GM19468 (cell line): Measurements from ENCODE around the gene NRF1.

Source experiments
- ATAC-seq: cut with Tn5 transposase; IDR thresholded peaks from one replicate; pipeline ENCODE4 v1.9.1; 2021; ENCODE audit warnings: mild to moderate bottlenecking, moderate library complexity, moderate number of reproducible peaks; ENCODE audit not compliant: unreplicated experiment; ENCODE audit errors: extremely low read depth

Gene NRF1

DNA sequence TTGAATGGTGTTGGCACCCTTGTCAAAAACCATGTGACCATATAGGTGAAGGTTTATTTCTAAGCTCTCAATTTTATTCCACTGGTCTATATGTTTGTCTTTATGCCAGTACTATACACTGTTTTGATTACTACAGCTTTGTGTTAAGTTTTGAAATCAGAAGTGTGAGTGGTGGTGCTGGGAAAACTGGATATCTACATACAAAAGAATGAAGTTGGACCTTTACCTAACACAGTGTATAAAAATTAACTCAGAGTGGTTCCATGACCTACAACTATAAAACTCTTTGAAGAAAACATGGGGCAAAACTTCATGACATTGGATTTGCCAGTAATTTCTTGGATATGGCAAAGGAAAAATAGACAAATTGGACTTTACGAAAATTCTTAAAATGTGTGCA lies 112.2 kb downstream of the NRF1 start:
- ATAC-seq = no peak

DNA sequence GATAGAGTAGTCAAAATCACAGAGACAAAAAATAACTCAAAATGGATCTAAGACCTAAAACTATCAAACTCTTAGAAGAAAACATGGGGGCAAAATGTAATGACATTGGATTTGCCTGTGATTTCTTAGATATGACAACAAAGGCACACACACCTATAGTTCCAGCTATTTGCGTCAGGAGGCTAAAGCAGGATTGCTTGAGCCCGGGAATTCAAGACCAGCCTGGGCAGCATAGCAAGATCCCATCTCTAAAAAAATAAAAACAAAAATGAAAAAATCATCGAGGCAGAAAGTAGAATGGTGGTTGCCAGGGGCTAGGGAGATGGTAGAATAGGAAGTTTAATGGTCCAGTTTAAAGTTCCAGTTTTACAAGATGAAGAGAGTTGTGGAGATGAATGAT lies 113.3 kb downstream of the NRF1 start:
- no peak for ATAC-seq

DNA sequence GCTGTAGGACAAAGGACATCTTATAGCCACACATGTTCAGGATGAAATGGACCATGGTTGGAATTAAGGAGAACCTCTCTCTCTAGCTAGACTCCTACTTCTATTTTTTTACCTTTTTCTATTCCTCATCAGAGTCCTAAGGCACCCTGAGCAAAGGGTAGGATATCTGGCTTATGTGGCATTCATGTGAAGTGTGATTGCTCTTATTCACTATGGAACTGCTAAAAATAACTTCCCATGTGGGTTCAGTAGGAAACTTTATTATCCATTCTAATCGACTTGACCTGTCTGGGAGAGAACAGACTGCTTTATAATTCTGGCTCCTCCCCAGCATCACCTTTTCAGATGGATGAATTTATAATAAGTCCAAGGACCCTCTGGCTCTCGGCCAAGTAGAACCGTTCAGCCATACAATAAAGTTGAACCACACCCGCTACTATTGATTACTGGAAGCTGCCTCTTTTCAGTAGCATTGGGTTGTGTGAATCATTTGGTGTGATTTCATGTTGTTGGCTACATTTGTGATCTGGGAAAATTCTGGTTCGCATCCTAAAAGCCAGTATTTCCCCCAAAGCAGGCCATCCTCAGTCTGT lies 117.5 kb downstream of the NRF1 start:
- no peak for ATAC-seq

DNA sequence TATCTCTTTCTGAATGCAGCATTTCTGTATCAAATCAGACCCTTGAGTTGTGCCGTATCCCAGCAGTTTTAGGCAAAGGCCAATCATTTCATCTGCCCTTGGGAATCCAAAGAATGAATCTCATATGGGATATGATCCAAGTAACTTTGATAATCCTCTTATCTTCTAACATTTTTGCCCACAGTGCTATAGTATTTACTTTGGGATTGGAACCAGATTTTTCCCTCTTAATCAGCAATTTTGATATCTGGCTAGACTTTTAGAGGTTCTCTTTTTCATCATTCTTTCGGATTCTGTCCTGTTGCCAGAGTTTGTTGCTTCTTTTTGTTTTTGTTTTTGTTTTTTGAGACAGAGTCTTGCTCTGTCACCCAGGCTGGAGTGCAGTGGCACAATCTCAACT lies 118.0 kb downstream of the NRF1 start:
- ATAC-seq = no peak

DNA sequence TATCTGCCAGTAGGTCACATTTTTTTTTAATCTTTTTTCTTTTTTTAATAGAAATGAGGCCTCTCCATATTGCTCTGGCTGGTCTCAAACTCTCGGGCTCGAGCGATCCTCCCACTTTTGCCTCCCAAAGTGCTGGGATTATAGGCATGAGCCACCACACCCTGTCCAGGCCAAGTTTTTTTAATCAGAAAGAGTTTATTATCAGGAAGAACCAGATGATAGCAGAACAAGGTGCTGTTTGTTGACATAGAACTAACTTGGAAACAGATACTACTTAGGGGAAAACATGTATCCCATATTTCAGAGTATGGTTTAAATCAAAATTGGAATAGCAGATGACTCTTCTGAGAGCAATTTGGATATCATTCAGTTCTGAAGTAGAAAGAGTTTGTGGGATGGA lies 118.6 kb downstream of the NRF1 start:
- ATAC-seq = no peak

DNA sequence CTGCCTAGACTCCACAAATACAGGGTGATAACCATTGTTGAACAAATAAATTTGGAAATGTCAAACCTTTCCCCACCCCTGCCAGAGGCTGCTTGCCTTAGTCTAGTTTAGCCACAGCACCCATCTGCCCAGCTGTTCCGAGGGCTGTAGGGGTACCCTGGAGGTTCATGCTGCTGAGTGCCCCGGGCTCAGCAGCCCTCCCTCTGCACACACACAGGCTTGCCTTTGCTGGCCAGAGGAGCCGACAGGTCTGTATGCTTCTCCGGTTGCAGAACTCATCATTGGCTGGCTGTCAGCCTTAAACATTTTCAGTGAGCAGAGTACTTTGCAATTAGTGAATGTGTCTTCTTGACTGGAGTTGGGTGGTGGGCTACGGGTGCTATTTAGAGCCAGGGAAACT lies 122.9 kb downstream of the NRF1 start:
- no peak for ATAC-seq

DNA sequence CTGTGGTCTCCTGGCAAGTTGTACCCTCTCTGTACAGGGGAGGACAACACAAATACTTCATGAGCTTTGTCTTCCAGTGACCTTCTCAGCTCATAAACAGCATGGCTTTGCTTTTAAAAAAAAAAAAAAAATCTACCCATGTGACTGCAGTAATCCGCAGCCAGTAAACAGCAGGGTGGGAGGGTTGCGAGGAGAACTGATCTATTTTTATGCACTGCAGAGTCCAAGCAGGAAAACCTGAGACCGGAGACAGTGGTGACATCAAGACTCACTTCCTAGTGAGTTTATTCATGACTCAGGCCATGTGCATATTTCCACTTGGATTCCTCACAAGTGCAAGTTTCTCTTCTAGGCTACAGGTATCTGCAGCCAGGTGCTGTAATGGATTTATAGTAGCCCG lies 127.9 kb downstream of the NRF1 start:
- no peak for ATAC-seq

DNA sequence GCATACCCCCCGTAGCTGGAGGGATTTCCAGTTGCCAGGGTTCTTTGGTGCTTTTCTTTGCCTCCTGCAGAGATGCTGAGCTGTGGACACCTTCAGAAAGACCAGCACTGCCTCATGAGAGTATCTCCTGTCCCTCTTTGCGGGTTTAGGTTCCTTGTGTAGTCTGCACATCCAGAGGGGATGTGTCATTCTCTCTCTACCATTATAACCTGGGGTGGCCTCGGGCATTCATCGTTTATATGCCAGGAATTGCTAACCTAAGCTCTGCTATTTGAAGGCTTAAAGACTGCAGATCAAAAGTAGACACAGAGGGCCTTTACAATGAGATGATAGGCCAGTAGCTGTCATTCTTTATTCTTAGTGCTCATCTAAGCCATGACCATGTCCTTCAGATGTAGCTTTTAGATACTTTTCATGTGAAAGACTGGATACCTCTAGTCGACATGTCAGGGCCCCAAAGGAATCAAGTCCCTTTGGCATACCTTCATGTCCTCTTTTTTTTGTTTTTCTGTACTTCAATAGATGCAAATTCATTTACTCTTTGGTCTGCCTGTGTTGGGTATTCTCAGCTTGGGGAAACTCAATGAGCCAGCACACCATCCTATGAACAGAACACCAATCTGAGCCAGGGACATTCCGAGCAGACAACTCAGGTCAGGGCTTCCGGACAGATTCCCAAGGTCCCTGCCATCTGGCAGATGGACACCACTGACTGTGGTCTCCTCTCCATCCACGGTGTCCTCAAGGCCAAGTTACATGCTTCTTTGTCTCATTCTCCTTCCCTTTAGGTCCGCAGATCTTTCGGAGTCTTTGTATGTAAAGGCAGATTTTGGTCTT lies 129.3 kb downstream of the NRF1 start:
- ATAC-seq = no peak

DNA sequence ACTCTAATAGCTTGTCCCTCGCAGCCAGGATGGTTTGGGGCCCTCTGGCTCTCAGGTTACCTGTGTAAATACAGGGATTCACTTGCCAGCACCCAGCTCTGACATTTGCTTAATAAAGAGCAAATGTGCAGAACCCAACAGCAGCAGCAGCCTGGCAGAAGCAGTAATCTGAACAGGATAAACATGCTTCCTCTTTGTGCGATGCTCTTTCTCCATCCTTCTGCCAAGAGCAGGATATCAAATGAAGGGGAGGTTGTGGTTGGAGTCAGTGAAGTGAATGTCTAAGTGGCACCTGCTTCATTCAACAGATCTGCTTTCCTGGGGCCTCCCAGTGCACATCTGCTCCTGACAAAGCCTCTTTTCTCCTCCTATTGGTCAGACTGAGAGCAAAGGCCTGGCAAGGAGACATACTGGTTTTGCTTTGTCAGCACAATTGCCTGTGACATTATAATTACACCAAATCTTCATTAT lies 130.3 kb downstream of the NRF1 start:
- no peak for ATAC-seq

DNA sequence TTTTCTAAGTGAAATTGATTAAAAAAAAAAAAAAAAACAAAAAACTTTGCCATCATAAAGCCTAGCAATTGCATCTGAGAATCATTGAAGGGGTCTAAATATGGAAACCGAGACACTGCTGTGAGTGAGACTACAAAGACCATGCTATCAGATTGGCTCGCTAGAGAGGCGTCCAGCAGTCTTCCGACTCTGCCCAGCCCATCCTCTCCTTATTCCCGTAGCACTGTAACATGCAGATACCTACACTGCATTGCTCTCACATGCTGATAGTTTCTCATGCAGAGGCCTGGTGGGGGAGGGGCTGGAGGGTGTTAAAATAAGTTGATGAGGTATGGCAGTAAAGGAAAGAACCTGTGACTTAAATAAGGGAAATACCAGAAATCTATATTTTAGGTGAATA lies 130.7 kb downstream of the NRF1 start:
- ATAC-seq = no peak

DNA sequence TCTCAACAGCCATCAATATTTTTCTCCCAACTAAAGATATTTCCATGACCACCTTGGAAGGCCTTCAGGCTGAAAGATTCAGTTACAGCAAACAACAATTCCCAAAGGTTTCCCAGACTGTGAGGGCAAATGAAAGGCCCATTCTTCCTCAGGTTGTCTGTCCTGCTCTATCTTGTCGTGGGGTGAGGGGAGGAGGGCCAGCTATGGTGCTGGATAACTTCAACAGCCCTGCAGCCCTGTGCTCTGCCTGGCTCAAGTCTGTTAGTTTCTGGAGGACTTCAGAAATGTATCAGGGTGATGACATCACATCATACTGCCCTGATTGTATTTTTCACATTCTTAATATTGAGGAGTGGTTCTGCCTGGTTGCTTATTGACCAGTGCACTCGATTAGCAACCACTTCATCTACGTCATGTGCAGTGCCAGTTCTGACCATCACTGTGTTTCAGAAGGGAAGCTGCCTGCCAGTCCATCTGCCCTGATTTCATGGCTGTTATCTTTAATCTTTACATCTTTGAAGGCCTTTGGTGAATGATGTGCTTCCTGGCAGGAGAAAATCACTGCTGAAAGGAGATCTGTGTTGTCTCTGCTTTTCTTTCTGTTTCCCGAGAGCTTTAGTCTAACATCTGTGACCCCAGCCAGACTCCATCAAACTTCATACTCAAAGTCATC lies 135.5 kb downstream of the NRF1 start:
- ATAC-seq = no peak

DNA sequence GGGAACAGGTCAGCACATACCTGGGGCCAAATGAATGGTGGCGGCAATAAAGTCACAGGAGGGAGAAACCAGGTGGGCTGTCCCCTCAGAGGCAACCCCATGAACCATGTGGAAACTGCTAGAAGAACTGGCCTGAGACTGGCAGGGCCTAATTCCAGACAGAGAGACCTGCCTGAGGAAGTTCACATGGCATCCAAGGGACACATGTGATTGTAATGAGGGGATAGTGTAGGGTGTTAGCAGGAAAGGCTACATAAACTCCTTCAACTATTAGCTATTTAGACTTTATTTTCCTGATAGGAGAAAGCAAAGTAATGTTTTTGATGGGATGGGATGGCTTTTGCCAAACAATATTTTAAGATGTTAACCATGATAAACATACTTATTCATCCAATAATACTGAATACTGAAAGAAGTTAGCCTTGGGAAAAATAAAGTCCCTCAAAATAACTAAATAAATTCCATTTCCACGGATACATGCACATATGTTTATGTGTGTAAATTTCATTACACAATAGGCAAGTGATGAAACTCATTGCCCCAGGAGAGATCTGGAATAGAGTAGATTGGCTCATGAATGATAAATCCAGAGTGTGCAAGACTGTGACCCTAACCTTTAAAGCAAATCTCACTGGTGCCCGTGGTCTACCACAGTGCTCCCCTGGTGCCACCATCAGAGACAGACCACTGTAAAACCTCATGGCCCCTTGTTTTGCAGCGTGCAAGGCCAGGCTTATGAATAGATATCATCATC lies 137.0 kb downstream of the NRF1 start:
- ATAC-seq = no peak

DNA sequence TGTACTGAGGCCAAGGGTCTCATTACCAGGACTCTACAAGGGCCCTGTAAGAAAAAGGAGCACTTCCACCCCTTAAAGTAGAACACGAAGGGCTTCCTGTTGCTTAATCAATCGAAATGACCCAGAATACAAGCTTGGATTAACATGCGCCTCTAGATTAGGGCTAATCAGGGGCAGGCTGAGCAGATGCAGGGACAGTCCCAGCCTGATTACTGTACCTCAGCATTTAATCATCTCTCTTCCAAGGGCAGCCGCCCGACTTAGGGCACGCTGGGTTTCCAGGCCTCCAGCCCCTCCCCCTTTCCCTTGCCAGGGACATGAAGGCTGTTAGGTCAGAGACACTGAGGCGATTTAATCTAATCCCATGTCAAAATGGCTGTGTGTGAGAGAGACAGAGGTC lies 138.6 kb downstream of the NRF1 start:
- ATAC-seq = no peak

DNA sequence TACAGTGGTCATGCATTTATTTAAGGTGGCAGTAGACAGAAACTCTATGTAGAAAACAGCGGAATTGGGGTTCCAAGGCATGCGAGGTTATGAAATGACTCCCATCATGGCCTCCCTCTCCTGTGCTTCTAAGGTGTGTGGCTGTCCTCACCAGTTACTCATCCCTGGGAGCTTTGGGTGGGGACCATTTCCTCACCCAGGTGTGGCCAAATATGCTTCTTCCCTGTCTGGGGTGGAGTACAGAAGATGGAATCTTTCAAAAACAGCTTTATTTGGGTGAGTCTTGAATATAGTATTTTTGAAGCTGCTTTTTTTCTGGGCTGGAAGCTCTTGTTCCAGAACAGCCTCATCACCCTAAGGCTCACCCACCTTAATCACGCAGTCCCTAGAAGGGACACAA lies 139.0 kb downstream of the NRF1 start:
- no peak for ATAC-seq

DNA sequence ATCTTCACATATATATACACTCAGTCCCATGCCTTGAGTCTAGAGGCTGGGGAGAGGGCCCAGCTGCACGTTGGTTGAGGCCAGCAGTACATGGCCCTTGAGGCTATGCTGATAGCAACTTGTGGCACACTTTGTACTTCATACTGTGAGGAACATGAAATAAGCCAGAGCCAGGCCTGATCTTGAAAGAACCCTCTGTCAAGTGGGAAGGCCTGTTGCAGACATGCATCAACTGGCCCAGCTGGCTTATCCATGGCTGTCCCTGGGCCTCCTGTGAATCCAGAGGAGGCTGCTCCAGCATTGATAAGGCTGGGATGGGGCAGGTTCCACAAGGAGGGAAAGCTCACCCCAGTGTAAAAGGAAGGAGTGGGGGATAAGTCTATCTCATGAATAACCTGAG lies 140.4 kb downstream of the NRF1 start:
- no peak for ATAC-seq

DNA sequence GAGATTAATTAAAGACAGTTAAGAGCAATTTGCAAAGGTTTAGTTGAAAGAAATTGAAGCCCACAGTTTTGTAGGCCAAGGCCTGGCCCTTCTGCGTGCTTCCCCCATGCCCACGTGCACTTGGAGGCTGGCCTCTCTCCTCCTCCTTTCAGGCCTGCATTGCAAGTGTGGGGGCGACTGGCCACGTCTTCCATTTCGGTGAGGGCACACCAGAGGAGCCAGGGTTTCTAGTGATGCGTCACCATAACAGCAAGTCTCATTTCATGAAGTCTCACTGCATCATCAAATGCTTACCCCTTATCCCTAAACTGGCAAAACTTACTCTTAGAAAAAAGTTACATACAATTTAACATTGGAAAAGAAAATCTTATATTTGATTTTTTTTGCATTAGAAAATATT lies 141.2 kb downstream of the NRF1 start:
- ATAC-seq = no peak

DNA sequence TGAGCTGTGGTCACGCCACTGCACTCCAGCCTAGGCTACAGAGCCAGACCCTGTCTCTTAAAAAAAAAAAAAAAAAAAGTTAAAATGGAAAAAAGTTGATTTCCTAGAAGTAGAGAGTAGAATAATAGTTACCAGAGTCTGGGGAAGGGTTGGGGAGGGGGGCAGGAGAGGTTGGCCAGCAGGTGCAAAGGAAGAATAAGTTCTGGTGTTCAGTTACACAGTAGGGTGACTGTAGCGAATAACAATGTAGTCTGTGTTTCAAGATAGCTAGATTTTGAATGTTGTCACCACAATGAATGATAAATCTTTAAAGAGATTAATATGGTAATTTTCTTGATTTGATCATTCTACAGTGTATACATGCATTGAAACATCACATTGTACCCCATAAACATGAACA lies 142.9 kb downstream of the NRF1 start:
- no peak for ATAC-seq

DNA sequence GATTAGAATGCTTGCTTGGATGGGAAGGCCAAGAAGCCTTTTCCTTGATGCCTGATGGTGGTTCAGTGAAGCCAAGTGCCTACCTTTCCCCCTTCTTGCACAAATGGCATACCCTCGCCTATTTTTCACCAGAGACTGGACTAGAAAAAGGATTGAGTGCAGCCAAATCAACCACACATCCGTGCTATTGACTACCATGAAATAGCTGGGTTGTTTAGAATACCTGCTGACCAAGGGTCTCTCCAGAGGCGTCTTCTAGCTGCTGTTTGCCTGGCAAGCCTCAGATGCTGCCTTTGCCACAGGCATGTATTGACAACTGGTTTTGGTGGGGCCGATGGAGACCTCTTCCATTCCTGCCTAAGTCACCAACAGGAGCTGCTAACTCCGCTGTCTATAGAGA lies 146.5 kb downstream of the NRF1 start:
- no peak for ATAC-seq

DNA sequence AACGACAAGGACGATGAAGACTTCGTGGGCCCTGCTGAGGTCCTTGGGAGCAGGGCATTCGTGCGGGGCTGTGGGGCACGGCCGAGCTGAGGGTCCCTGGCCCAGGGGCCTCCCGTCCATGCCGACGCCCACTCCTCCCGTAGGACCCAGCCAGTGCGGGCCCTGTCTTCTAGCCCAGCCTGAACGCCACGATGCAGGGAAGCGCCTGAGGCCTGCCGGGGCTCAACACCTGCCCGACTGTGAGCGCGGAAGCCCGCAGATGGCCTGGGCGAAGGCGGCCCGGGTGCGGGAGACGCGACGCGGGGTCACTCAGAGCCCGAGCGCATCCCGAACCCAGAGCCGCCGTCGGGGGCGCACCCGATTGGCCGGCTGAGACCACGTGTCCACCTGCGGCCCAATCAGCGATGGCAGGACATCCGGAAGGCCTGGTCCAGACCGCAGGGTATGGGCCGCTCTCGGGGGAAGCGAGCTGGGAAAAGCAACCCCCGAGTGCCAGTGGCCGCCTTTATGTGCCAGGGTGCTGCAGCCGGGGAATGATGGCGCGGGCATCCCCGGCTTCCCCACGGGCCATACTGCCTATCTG lies 151.0 kb downstream of the NRF1 start:
- ATAC-seq = no peak
